HG03432 (cell line): ENCODE results near the gene GPR15LG.

Experiments
- ATAC-seq: cut with Tn5 transposase; IDR thresholded peaks from one replicate; pipeline ENCODE4 v1.9.1; 2021; ENCODE audit warnings: mild to moderate bottlenecking, moderate library complexity; ENCODE audit not compliant: unreplicated experiment

Gene GPR15LG

DNA sequence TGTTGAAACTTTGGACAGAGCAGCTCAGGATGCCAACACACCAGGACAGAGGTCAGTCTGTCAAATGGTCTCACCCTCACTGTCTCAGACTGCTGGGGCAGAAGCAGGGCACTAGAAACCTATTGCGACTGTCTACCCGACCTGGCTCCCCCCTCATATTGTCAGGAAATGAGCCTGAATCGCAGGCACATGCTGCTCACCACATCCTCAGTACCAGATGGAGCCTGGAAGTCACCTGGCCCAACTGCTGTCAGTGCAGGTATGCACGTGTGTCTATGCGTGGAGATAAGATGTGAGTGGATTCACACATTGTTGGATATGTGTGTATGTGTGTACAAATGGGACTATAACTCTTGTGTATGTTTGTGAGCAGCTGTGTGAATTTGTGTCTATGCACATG is 17.5 kb downstream of the GPR15LG start:
- ATAC-seq, result no peak

DNA sequence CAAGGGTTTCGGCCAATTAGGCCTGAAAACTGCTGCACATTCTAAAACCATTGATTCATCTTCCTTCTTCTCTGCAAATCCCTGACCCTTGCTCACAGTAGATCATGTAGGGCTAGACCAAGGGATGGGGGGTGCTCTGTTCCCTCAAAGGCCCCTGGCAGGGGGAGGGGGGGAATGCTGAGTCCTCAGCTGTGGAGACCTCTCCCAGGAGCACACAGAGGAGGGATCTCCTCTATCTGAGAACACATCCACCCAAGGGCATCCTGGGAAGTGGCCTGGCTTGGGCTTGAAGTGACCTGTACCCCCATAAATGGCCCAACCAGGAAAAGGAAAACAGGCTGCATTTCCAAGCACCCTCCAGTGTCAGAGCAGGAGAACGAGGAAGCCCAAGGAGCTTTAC is 19.7 kb downstream of the GPR15LG start:
- ATAC-seq, result no peak

DNA sequence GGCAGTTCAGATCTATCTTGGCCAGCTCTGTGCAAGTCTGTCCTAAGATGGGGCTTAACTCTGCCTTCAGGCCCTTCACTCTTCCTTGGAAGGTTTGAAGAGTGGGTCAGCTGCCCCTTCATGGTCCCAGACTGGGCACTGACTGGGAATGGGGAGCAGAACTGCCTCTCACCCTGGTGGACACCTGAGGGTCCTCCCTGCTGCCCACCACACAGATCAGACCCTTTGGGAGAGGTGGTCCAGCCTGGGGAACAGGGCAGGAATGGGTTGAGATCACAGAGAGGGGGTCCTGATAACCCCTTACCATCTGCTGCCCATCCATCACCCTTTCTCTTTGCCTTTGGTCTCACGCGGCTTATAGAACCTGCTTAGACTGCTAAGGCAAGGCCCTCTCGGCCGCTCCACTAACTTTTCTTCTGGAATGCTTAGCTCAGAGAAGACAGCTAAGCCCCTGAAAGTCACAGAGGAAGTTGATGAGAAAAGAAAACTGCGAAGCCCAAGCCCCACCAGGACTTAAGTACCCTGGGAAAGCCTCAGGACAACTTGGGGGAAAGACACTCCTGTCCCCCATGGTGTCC is 20.3 kb downstream of the GPR15LG start:
- ATAC-seq, result peak; percentile 19

DNA sequence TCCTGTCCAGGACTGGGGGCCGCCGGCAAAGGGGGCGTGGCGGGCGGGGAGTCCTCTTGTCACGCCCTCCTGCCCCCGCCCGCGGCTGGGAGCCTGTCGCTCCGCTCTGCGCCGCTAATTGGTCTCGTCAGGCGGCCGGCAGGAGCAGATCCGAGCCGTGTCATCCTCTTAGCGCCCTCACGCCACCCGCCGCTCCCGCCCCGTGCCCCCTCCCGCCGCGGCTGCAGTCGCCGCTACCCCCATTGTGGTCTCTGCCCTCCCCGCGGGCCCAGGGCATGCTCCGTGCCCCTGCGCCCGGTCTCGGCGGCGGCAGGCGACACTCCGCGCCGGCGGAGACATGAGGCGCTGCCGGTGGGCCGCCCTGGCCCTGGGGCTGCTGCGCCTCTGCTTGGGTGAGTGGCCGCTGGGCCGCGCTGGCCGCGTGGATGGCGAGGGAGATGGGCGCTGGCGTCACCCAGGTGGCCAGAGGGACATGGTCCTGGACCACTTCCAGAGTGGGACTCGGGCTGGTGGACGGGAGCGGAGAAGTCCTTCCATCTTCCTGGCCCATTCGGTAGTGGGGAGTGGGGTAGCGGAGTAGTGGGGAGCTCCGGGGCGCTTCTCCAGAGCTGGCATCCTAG is 20.9 kb downstream of the GPR15LG start, which contains the start of gene CDHR1:
Gene CDHR1 (plus strand): TSS at position 114 of the 620 bp plus-strand sequence. CDS start 224 bp downstream, at position 338.
- ATAC-seq, result peak; percentile 90

DNA sequence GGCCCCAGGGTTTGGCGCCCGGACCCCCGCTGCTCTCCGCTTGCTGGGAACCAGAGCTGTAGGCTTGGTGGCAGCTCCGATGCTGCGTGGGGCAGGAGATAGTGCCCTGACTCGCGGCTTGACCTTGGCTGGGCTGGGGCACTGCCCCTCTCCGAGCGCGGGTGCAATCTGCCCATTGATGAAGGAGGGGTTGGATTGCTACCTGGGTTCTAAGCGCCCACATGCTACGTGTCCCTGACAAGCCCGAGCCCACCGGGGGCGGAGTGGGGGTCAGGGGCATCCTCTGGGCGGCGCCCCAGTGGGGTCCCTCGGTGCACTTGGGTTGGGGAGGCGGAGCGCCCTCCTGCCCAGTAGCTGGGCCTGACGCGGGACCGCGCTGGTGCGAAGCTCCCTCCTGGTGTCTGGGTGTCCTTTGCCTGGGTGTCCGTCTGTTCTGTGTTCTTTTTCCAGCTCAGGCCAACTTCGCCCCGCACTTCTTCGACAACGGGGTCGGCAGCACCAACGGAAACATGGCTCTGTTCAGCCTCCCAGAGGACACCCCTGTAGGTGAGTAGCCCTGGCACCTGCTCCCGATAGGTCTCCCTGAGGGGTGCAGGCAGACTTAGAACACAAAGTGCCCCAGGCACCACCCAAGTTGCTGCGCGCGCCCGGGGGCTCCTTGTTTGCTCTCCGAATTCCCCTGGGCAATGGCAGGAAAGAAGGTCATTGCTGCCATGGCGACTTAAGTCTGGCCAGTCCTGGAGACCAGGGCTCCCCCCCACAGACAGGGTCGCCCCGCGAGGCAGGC is 21.6 kb downstream of the GPR15LG start:
- no peak for ATAC-seq

DNA sequence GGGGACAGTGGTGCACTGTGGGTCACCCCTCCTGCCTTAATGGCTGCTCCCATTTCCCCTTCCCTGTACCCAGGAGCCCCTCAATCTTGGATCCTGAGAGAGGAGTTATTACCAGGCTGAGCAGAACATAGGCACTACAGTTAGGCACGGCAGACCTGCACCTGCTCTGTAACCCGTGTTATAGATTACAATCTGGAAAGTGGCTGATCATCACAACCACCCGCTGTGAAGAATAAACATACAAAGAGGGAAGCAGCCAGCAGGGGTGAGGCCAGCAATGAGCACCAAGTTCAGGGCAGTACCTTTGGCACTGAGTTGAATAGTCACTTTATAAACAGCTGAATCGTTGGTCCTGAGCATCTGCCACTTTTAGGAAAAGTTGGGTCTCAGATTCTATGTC is 22.5 kb downstream of the GPR15LG start:
- no peak for ATAC-seq

DNA sequence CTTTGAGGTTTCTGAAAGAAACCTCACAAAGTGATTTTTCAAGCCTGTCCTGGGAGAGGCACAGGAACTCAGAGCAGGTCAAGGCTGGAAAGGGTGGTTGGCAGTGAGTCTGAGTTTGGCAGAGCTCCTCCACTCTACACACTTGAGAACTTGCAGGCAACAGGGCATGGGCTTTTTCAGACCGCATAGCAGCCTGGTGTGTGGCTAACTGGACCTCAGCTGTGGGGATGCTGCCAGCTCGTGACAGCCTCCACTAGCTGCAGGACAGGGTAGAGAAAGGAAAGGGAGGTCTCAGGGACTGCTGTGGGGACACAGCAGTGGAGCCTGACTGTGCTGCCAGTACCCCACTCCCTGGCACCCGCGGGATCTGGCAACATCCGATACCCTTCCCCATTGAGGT is 23.3 kb downstream of the GPR15LG start:
- no peak for ATAC-seq

DNA sequence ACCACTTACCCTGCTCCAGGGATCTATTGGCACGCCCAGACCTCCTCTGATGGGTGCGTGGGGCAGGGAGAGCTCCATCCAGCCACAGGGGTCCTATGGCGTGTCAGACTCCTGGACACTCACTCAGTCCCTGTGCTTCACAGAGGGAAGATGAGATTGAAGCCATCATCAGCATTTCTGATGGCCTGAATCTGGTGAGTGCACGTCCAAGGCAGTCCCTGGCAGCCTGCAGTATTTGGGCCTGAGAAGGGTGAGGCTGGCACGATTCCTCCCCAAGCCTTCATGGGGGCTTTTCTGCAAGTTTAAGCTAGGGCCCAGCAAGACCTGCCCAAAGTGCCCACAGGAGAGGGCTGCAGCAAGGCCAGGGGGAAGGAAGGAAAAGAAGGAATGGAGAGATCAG is 24.0 kb downstream of the GPR15LG start:
- ATAC-seq, result no peak

DNA sequence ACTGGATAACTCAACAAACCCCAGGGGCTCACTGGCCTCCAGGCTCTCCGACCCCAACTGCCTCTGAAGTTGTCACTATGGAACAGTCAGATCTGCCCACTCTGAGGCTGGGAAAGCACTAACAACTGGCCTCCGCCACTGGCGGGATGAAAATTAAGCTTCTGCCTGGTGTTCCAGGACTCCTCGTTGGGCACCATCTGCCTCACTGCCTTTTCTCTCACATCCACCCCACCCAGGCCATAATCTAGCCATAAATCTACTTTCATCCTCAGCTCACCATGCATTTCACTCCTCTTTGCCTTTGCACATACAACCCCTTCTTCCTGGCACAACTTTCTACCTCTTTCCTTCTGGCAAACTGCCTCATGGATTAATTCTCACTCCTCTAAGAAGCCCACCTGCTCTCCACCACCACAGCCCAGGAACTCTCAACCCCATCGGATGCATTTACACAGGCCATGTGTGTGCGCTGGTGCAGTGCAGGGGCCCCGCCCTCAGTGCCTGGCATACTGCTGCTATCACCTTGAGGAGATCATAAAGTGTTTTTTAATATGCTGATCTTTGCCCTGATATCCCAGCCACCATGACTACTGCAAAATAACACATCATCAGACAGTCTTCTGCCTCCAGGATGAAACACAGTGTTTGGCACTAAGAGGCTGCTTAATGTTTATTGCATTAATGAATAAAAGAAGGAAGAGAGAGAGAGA is 24.8 kb downstream of the GPR15LG start:
- ATAC-seq, result no peak

DNA sequence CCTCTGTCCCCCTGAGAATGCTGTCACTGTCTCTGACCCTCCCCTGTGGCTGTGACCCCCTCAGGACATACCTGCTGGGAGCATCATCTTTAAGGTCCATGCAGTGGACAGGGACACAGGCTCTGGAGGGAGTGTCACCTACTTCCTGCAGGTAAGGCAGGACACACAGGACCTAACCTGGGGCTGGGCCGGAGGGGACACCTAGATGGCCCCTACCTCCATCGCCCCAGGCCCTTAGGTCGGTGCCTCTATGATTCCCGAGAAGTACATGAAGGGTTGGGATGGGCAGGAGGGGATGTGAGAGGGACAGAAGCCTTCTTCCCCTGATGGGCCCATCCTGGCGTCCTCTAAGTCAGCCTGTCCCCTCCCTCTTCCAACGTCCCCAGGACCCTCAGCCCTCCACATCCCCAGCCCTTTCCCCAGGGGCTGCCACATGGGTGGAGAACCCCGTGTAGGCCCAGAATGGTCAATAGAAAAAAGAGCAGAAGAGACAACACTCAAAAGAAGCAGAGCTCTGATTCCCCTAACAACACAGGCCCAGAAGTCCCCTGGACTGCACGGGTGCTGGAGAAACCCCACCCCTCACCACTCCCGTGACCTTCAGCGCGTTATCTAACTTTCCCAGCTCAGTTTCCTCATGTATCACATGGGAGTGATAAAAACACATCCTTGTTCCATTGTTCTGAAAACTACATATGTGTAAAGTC is 27.1 kb downstream of the GPR15LG start:
- ATAC-seq, result no peak

DNA sequence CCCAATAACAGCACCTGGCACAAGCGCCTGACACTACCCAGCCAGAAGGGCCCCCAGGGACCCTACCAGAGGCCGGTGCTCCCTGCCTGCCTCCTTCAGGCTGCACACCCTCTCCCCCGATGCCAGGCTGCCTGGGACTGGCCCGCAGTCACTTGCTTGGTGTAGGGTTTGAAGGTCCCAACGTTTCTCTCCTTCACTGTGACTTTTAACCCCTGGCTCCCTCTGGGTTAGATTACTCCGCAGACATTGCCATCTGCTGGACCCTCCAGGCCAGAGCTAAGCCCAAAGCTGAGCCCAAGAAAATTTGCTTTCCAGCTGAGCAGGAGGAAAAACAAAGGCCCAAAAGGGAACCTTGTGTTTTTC is 27.6 kb downstream of the GPR15LG start:
- ATAC-seq, result no peak

DNA sequence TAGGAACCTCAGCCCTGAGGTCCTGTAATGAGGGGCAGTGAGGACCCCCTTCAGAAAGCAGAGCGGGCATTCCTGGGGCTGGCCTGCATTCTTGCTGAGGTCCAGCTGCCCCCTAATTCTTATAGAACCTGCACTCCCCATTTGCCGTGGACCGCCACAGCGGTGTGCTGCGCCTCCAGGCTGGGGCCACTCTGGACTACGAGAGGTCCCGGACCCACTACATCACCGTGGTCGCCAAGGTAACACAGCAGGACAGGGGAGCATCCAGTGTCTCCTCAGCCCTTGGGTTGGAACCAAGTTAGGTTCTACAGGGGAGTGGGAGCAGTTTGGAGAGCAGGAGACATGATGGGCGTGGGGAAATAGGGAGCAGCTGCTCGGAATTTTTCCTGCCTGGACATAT is 28.1 kb downstream of the GPR15LG start:
- ATAC-seq, result no peak

DNA sequence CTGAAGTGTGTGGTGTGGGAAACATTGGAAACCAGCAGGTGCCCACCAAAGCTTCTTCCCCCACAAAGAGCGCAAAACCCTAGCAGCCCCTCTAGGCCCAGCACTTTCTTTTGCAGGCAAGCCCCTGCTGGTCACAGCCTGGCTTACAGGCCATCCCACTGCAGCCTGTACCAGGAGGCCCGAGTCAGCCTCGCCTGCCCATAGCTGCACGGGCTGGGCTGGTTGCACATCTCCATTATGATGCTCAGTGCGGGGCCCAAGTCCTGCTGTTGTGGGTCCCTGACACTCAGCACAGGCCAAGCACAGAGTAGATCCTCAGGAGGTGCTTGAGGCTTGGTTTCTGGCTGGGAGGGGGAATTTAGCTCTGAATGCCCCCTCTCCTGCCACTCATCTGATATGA is 28.7 kb downstream of the GPR15LG start:
- ATAC-seq, result no peak

DNA sequence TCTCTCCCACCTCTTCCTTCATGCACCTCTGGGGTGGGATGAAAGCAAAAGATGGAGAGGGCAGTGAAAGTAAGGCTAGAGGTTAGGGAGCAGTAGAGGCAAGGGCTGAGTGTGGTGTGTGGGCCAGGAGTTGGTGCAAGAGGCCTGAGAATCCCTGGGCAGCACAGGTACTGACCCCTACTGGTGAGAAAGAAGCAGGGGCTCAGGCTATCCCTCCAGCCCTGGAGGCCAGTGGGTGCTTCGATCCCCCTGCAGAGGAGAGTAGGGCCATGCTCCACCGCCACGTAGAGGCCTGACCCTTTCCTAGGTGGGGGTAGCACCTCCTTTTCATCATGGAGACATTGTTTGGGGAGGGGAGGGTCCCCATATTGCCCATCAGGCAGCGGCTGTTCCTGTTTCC is 30.5 kb downstream of the GPR15LG start:
- ATAC-seq, result peak; percentile 68

DNA sequence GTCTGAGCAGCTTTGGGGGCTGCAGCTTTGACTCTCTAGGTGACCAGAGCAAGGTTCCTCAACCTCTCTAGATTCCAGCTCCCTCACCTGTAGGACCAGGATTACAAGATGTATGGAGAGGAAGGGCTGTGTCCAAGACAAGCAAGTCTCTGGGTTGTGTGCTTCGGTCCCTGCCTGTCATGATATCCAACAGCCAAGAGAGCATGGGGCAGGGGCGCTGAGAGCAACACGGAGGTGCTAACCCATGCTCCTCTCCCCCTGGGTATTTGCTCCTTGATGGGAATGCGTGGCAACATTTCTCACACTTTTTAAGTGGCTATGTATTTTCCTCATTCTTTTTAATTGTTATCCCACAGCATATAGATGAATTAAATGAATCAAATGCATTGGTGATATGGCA is 31.0 kb downstream of the GPR15LG start:
- ATAC-seq, result no peak

DNA sequence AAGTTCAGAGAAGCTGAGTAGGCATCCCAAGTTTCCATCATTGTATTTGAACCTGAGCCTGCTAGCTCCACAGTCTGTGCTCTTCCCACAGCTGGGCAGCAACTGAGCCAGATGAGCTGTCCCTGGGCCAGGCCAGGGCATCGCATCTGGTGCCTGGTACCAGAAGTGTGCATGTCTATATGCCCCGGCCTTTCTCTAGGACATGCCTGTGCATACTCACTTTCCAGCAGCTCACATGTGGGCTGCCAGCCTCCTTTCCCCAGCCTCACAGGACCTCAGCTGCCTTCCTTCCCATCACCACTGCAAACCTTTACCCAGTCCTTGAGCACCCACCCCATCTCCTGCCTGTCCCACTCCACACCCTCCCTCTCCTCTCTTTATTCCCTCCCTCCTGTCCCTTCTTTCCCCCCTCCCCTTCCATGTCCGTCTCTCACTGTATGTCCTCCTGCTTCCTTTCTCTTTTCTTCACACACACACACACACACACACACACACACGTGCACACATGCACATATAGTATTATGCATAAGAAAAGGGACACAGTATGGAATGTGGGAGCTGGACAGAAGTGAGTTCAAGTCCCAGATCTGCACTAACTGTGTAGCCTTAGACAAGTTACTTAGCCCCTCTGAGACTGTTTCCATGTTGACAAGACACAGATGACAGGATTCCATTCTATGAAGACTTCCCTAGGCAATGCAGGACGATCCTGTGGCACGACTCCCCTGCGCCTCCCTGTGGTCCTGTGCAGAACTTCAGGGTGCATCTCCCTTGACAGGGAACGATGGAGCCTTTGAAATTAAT is 31.6 kb downstream of the GPR15LG start:
- ATAC-seq, result peak; percentile 80

DNA sequence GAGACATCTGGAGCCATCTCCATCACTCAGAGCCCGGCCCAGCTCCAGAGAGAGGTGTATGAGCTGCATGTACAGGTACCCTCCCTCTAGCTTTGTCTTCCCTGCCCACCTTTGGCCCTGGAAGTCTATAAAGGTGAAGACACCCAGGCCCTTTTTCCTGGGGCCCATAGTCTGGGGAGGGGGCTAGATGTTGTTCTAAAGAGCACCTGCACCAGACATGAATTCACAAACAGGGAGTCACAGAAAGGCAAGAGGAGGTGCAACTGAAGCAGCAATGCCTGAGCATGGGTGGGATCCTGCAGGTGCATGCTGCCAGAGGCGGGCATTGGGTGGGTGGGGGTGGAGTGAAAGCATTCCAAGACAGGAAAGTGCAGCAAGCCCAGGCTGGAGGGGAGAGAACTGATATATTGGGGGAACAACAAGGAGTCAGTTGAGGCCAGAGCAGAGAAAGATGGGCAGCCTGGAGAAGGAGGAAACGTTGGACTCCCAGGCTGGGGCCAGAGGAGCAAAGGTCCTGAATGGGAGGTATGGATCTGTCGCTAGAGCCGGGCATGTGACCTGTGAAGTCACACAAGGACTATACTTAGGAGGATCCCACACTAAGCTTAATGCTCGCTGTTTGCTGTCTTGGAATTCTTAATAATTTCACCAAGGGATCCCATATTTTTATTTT is 32.4 kb downstream of the GPR15LG start:
- no peak for ATAC-seq

DNA sequence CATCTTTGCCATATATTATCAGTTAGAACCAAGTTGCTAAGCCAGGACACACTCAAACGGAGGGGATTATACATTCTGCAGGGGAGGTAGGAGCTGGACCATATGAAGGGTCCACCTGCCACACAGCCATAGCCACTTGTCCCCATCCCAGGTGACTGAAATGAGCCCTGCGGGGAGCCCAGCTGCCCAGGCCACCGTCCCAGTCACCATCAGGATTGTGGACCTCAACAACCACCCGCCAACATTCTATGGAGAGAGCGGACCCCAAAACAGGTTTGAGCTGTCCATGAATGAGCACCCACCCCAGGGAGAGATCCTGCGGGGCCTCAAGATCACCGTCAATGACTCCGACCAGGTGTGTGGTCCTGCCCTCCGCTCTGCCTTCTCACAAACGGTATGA is 34.4 kb downstream of the GPR15LG start:
- no peak for ATAC-seq

DNA sequence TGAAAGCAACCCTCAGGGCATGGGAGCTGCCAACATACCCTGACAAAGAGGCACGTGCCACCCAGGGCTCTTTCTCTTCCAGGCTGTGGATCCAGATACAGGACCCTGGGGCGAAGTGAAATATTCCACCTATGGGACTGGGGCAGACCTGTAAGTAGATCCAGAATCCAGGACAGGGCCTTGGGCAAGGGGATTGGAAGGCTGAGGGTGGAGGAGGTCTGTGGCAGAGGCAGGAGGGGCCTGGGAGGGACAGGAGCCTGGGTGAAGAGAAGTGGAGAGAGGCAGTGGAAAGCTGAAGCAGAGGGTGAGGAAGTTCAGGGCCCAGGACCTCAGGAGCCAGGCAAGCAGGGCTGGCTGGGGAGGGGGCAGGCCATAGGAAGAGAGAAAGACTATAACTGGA is 38.0 kb downstream of the GPR15LG start:
- ATAC-seq, result no peak

DNA sequence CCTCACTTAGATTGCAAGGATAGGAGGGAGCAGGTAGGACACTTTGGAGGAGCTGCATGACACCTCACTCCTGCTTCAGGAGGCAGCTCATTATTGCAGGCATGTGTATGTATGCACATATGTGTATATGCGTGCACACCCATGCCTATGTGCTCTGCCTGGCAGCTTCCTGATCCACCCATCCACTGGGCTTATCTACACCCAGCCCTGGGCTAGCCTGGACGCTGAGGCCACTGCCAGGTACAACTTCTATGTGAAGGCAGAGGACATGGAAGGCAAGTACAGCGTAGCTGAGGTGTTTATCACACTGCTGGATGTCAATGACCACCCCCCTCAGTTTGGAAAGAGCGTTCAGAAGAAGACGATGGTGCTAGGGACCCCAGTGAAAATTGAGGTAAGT is 38.4 kb downstream of the GPR15LG start:
- no peak for ATAC-seq
